SK-N-MC (cell line): ENCODE results near the gene AFDN.

Source experiments
- EZH2 ChIP-seq: fragments of 200-600 bp; sonication (generic); IDR thresholded peaks from one replicate; pipeline ENCODE4 v1.6.1; 2017; ENCODE audit warnings: antibody characterized with exemption
- FOXP2 ChIP-seq: optimal IDR thresholded peaks from 2 replicates; pipeline ENCODE3; 2011; ENCODE audit warnings: mild to moderate bottlenecking, moderate library complexity; ENCODE audit not compliant: insufficient read depth; ENCODE audit errors: extremely low read length, control extremely low read depth
- POLR2AphosphoS5 ChIP-seq: IDR thresholded peaks from 2 replicates; pipeline ENCODE4 v1.6.1; 2012; ENCODE audit warnings: mild to moderate bottlenecking, low read depth, low read length, borderline replicate concordance

GRCh38 chr6:168016721-168017525, 190.2 kb downstream of the AFDN start:
- TF ChIP-seq EZH2 (no peak), POLR2AphosphoS5 (no peak), FOXP2 (no peak)
